ENCODE results near the gene TAL2. TPM values are rescaled to one million over a fixed set of nuclear protein-coding genes. Genes with fewer than 3 reads are reported as not detected.

TAL2 gene
- total and polyA plus RNA-seq, 9 of the 15 experiments (the other 6 are each of a cell fraction or from before 2014, with no cell fraction given), result 0.21 to 3.7 (median 1.1) TPM; not detected in 1

GRCh38 chr9:105647595-105648349, 14.5 kb upstream of the TAL2 start (continued):
- TF ChIP-seq BCLAF1 (IDR thresholded peaks at IDR 0.05; ENCODE audit: borderline replicate concordance in 1 of 2, control insufficient read depth in 1 of 2, low read depth in 2 of 2, low read length in 1 of 2) (no peak), NR0B1 (IDR thresholded peaks at IDR 0.05; ENCODE audit: partially characterized antibody) (no peak), PKNOX1 (IDR thresholded peaks at IDR 0.05) (0 out of 2 replicates have a peak, but pooled peaks have one; percentile 25), TBP (optimal IDR thresholded peaks at IDR 0.05; ENCODE audit: low read depth, low read length) (no peak), TCF15 (CRISPR knock-in tag; IDR thresholded peaks at IDR 0.05) (no peak), SOX6 (IDR thresholded peaks at IDR 0.05) (peak; percentile 97), ARID3A (IDR thresholded peaks at IDR 0.05; ENCODE audit: borderline replicate concordance, low read depth, low read length) (peak; percentile 93; the same call in 1 of the 2 replicates), CBFA2T3 (IDR thresholded peaks at IDR 0.05) (peak; percentile 97), POLR2B (IDR thresholded peaks at IDR 0.05; ENCODE audit: low read depth, partially characterized antibody) (no peak), STAT5B (CRISPR knock-in tag; IDR thresholded peaks at IDR 0.05) (no peak), ZNF239 (CRISPR knock-in tag; IDR thresholded peaks at IDR 0.05) (no peak), MEF2A (IDR thresholded peaks at IDR 0.05; ENCODE audit: control insufficient read depth, low read depth, low read length) (peak; percentile 8; the same call in 1 of the 2 replicates), CREB5 (CRISPR knock-in tag; IDR thresholded peaks at IDR 0.05) (no peak), SNIP1 (IDR thresholded peaks at IDR 0.05; ENCODE audit: low read depth) (no peak), PCBP1 (IDR thresholded peaks at IDR 0.05; ENCODE audit: low read depth, low read length, poor library complexity, severe bottlenecking) (no peak), HMGN3 (IDR thresholded peaks at IDR 0.05; ENCODE audit: borderline replicate concordance, extremely low read depth, insufficient read length, low read depth, low read length) (peak; percentile 89), PML (IDR thresholded peaks at IDR 0.05; ENCODE audit: low read length) (peak; percentile 86), MTA2 (IDR thresholded peaks at IDR 0.05; ENCODE audit: low read depth) (peak; percentile 96), KHSRP (IDR thresholded peaks at IDR 0.05) (peak; percentile 85)

Data from K562 (cell line).